HG03439 (cell line): ENCODE results near the gene BUD23.

Experiments
- ATAC-seq: cut with Tn5 transposase; IDR thresholded peaks from one replicate; pipeline ENCODE4 v1.9.1; 2021; ENCODE audit warnings: mild to moderate bottlenecking, moderate library complexity; ENCODE audit not compliant: unreplicated experiment

BUD23 gene

DNA sequence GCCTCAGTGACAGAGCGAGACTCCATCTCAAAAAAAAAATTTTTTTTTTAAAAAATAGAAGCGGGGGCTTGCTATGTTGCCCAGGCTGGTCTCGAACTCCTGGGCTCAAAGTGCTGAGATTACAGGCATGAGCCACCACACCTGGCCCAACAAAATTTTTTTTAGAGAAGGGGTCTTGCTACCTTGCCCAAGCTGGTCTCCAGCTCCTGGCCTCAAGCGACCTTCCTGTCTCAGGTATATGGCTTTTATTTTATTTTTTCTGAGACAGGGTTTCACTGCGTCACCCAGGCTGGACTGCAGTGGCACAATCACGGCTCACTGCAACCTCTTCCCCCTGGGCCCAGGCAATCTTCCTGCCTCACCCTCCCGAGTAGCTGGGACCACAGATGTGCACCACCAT, 56.8 kb downstream of the BUD23 start:
- no peak for ATAC-seq

DNA sequence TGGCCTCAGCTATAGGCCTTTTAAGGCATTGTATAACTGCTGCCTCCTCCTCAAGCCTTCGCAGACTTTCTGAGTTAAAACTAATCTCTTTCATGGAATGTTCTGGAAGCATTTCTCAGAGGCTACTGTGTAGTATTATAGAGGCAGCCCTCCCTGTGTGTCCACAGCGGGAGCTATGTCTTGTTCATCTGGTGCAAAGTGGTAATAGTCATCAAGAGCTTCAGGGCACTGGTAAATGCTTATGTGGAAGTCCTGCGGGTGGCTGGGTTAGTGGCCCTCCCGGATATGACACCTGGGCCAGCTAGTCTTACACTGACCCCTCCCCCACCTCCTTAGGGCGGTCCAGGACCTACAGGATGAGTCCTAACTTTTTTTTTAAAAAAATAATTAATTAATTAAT, 57.4 kb downstream of the BUD23 start:
- no peak for ATAC-seq

DNA sequence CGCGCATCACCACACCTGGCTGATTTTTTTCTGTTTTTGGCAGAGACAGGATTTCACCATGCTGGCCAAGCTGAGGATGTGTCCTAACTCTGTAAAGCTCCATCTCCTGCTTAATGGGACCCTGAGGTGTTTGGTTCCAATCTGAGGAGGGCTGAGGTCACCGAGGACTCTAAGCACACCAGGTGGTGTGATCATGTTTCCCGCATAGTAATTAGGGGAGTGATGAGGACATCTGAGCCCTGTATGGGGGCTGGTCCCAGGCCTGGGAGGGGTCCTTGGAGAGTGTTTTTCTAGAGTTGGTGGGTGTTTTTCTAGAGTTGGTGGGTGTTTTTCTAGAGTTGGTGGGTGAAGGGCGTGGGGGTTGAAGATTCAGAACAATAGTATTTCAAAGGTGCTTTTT, 58.2 kb downstream of the BUD23 start:
- ATAC-seq, result no peak

DNA sequence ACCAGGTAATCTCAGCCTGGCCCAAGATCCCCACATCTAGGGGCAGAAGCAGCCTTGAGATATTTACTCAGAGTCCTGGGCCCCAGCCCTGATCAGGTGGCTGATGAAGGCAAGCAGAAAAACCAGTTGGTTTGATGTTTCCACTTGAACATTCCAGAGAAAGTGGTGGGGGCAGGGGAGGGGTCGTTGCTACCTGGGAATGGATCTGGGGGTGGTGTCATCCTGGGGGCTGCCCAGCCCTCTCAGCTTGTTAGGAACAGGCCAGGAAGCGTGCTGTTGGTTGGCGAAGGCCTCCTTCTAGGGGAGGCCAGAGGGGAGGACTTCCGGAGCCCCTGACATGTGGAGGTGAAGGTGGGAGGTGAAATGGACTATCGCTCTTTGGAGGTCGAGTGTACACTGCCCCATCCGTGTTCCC, 58.9 kb downstream of the BUD23 start:
- ATAC-seq, result no peak

DNA sequence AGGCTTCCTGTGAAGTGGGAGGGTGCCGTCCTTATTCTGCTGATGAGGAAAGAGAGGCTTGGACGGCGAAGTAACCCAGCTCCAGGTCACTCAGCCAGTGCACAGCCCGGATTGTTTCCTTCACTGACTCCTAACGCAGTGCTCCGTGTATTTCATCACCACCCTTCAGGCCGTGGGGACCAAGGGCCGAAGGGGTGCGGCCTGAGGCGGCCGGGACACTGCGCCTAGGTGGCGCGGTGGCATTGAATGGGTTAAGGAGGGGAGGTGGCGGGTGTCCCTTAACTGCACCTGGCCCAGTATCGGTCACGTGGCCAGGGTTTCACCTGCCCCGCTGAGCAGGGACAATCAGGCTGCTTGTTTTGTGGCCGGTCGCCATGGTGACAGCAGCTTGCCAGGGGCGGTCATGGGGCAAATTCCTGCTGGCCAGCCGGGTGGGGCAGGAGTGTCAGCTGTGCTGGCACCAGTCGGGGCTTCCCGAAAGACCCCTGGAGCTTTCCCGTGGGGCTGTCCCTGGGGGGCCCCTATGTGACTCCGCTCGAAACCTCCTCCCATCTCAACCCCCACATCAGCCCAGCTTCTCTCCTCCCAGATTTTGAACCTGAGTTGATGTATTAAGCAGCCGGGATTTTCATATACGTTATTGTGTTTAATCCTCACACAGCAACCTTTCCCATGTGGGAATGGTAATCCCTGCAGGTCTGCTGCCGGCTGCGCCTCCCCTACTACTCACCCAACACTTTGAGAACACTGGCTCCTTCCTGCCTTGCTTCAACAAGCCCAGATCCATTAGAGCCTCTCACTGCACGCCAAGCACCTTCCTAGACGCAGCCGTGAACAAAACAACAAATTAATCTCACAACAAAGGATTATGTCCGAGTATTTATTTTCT, 59.6 kb downstream of the BUD23 start:
- ATAC-seq, result no peak

DNA sequence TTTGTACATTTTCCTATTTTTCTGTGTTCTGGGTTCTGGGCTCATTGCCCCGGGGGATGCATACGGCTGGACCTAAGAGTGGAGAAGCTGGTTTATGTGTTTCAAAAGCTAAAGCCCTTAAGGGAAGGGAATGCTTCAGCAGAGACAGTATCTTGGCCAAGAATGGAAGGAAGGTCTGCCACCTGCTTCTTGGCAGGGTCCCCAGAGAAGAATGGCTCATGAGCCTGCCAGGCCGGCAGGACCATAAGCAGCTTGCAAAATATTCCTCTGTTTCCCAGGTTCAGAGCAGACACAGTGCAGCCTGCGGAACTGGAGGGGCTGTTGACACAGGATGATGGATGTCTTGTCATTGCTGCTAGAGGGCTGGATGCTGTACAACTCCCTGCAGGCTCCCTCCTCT, 63.0 kb downstream of the BUD23 start:
- no peak for ATAC-seq
